Stimulated activated naive CD8-positive, alpha-beta T cell treated with anti-CD3 and anti-CD28 coated beads, Interleukin-15, Interleukin-2, amounts not matched to agents 100 U/mL and 50 U/mL, for 24 hours (primary cell): Measurements from ENCODE around the gene ID2.
A peak's percentile ranks its signal among the peaks of the same experiment; 100 is the strongest.

Source experiments
- ATAC-seq: fragments of 150-1000 bp; cut with Tn5 transposase; one replicate; pipeline ENCODE4 v1.10.0; 2021
- DNase-seq: peaks from one replicate; pipeline ENCODE4 v3.0.0; 2021

ID2 gene

GRCh38 chr2:8681786-8682692 lies at the start of gene ID2:
ID2 (plus strand) TSS chr2:8682056; CDS start chr2:8682166, 110 bp downstream.
- ATAC-seq (peak; percentile 68), DNase-seq (peak; percentile 98)

DNA sequence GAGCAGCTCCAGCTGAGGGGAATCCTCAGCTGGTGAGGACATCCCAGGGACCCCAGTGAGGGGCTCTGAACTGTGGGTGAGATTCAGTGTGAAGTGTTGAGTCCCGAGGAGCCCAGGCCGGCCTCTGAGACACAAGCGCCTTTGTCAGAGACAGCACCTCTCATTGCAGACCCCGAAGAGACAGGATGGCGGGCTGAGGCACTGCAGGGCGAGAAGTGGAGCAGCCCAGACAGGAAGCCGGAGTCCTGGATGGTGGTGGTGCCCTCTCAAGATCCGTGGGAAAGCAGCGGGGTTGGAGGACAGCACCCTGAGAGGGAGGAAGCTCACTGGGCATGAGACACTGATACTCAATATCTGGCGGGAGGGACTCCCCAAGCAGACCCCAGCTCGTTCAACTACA lies 49.1 kb upstream of the ID2 start:
- ATAC-seq (no peak), DNase-seq (no peak)

GRCh38 chr2:8633186-8633734 lies 48.6 kb upstream of the ID2 start:
- no peak for DNase-seq
- no peak for ATAC-seq

- peak; percentile 21 for DNase-seq
- peak; percentile 56 for ATAC-seq
Observed at GRCh38 chr2:8633735-8634313, 48.0 kb upstream of the ID2 start.

- no peak for DNase-seq
Observed at GRCh38 chr2:8634466-8635172, 47.2 kb upstream of the ID2 start.

GRCh38 chr2:8636041-8636491 lies 45.8 kb upstream of the ID2 start:
- ATAC-seq: no peak
- DNase-seq: no peak

More at GRCh38 chr2:8634466-8635172, 47.2 kb upstream of the ID2 start:
- no peak for ATAC-seq

DNA sequence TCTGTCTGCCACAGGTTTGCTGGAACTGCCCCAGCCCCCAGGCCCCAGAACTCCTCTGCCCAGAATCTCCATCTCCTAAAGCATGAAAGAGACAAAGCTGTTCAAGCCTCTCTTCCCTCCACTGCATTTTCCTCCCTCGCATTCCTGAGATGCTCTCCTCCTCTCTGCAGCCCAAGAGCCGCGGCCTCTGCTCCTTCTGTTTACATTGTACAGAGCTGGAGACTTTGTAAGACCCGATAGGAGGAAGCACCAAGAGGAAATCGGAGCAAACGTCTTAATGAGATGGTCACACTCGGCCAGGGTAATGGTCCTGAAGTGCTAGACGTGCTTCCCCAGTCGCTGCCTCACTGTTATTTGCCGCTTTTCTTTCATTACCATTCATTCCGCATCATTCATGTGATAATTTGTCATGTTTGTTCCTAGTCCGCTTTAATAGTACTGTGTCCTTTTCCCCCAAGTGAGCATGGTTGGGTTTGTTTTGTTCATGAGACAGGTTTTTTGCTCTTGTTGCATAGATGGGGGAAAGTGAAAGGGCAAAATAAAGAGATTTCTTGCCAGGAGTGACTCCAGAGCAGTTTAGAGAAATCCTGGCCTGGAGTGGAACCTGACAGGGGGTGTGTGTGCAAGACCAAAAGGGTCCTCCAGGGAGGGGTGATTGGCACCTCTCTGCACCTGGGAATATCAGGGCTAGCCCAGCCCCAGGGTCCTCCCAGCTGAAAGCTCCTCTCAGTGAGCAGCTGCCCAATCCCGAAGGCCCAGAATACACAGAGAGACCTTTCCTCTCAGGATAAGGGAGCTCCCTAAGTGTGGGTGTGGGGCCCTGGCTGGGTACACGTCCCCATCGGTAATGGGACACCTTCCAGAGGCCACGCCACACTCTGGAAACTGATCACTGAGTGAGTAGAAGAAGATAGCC lies 44.9 kb upstream of the ID2 start:
- no peak for ATAC-seq
- DNase-seq: no peak

DNA sequence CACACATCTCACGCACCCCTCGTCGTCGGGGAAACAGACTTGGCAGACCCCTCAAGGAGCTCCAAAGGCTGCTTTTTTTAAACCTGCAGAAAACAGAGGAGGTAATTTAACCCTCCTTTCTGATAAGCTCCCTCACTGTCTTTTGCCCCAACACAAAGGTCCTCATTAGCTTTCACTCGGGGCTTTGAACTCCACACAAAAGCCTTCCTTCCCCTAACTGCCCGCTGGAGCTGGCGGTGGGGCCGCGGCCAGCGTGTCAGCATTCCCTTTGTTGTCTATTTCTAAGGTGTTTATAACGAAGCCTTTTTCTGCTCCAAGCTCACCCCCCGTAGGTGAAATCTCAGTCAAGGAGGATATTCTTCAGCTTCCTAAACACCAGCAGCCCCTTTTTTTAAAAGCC lies 43.5 kb upstream of the ID2 start:
- DNase-seq: no peak
- ATAC-seq: no peak

GRCh38 chr2:8639122-8639635 lies 42.7 kb upstream of the ID2 start:
- DNase-seq: no peak
- ATAC-seq: no peak

DNA sequence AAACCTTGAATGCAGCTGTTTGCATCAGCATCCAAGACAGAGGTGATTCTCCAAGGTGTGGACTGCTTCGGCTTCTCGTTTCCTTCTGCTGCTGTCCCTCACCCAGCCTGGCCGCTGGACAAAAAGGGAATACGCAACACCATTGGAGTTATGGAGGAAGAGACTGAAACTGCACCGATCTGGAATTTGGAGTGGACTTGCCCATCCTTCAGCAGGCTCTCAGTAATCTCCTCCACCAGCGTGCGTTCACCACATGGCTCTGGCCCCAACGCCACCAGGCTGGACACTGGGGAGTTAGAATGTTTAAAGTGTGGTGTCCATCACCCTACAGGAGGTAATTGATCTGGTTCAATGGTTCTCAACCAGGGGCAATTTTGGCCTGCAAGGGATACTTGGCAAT lies 41.4 kb upstream of the ID2 start:
- no peak for ATAC-seq
- no peak for DNase-seq

DNA sequence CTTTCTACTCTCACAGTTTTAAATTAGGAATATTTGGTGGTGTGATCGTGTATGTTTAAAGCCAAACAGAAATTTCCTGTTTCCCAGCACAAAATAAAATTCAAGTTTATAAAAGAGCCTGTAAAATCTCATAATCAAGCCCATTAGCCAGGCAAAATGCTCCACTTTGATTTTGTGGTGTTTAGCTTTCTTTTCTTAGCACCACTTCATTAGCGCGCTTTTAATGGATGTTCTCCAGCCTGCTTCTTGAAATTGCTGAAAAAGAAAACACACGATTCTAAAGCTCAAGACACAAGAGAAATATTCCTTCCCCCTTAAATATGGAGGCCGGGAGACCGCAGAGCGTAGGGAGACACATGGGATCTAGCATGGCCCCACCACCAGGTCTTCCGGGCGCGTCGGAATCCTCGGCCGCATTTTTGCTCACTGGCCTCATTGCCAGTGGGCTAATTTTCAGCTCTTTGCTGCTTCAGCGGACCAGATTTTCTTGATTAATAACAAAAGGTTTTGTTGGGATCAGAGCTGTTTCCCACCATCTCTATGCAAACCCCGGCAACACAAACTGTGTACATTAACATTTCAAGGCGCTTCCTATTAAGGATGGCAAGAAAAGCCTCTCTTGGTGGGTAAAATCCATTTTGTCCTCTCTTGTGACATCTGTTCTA lies 40.4 kb upstream of the ID2 start:
- ATAC-seq (no peak), DNase-seq (no peak)

- no peak for ATAC-seq
- no peak for DNase-seq
Observed at GRCh38 chr2:8642366-8643068, 39.3 kb upstream of the ID2 start.

DNA sequence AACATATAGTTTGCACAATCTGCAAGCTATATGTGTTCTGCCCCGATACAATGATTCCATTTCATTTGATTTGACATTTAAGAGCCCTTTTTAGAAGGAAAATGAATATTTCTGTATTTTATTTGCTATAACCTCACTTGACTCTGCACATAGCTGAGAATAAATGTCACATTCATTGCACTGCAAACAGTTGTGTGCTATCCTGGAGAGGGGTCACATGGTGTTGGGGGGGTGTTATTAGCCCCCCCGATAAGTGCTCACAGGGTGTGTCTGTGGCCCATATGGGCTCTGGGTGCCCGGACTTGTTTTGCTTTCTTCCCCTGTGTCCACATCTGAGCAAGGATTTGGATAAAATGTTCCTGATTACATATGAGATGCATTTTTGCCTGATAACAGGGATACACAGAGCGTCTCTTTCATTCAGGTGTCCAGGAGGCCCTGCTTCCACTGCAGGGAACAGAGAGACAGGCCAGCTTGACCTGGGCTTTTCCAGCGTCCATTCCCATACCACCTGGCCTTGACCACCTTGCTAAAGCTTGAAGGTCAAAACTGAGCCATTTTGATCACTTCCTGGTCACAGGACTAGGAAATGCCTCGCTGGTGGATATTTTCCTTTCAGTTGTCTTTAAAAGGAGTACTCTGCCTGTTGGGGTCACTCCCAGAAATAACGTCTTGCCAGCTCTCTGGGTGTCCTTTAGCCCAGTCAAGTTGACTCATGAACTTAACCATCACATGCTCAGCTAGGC lies 38.4 kb upstream of the ID2 start:
- no peak for ATAC-seq
- no peak for DNase-seq

GRCh38 chr2:8643996-8644356 lies 37.9 kb upstream of the ID2 start:
- ATAC-seq (no peak), DNase-seq (no peak)

DNA sequence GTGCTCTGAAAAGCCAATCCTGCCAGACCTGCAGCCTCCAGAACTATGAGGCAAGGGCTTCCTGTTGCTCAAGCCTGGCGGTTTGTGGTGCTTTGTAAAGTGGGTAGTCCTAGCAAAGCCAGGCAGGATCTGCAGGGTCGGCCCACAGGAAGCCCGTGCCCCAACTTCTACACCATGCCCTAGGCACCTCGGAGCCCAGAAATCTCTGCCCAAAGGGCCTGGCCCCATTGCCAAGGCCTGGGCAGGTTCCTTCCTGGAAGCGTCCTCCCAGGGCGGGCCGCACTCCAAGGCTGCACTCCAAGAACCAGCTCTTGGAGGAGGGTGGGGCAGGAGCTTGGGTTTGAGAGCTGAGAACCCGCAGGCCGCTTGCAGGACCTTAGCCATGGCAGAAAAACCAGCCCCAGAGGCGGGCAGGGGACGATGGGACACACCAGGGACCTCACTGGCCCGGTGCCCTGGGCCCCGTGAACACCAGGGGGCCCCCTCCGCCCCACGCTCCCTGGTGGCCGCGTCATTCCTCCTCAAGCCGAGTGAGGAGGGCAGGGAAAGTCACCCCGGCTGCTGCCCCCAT lies 37.2 kb upstream of the ID2 start:
- no peak for ATAC-seq
- peak; percentile 29 for DNase-seq

GRCh38 chr2:8645176-8645831 lies 36.6 kb upstream of the ID2 start:
- no peak for DNase-seq
- no peak for ATAC-seq

DNA sequence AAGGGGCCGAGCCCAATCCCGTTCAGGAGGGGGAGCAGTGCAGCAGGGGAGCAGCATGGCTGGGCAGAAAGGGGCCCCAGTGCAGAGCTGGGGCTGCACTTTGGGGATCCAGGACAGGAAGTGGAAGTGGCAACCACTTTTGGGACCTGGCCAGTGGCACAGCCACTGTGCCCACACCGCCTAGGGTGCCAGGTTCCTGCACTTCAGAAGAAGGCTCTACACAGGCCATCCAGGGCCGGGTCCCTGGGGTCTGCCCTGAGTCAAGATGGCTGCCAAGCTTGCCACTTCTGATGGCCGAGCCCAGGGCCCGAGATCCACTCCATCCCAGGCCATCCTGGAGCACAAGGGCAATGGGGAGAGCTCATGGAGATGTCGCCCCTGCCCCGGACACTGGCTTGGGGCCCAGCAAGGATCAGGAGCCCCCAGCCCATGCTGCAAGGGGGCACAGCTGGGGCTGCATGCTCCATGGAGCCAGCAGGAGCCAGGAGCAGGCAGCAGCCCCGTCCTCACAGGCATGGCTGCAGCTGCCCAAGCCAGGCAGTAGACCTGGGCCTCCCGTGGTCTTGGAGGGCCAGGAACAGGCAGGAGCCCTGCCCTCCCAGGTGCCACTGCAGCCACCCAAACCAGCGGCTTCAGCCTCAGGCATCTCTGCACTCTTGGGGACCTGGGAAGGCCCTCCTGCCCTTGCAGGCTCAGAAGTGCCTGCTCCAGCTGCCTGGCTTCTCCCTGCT lies 35.0 kb upstream of the ID2 start:
- ATAC-seq (no peak), DNase-seq (no peak)

- DNase-seq (no peak), ATAC-seq (no peak)
Observed at GRCh38 chr2:8647462-8647857, 34.4 kb upstream of the ID2 start.
